GM15510 (cell line): ENCODE data around the gene PIGX.

Source experiments
- POLR2A ChIP-seq: IDR thresholded peaks from 3 replicates; pipeline ENCODE4 v1.6.1; 2011; ENCODE audit warnings: borderline replicate concordance; ENCODE audit not compliant: insufficient read length; ENCODE audit errors: extremely low read depth

The PIGX gene

GRCh38 chr3:196711838-196712513 lies at the start of gene PIGX, which contains the start of gene CEP19:
Gene PIGX, plus strand, starts transcription at chr3:196712377.
Gene CEP19, minus strand, starts transcription at chr3:196712250. Its CDS starts 3,593 bp downstream, at chr3:196708657.
- peak; percentile 84 for TF ChIP-seq POLR2A

GRCh38 chr3:196662711-196663571 lies 49.2 kb upstream of the PIGX start:
- TF ChIP-seq POLR2A: no peak

GRCh38 chr3:196666001-196666867 lies 45.9 kb upstream of the PIGX start:
- no peak for TF ChIP-seq POLR2A

GRCh38 chr3:196667056-196667825 lies 44.9 kb upstream of the PIGX start:
- no peak for TF ChIP-seq POLR2A

DNA sequence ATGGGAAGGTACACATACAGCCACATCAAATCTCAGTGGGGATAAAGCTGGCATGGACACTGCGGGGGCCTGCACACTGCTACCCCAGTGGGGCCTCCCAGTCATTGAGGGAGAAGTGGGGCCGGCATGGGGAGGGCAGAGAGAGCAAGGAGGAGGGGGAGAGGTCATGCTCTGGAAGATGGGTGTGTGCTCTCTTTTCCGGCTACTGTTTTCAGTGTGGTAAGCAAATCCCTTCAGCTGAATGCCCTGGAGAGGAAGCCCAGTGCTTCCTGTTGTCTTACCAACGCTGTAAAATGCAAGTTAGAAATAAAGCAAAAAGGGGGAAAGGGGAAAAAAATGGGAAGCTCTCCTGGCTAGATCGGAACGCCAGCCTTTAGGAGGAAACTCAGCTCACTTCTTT lies 41.8 kb upstream of the PIGX start:
- no peak for TF ChIP-seq POLR2A

DNA sequence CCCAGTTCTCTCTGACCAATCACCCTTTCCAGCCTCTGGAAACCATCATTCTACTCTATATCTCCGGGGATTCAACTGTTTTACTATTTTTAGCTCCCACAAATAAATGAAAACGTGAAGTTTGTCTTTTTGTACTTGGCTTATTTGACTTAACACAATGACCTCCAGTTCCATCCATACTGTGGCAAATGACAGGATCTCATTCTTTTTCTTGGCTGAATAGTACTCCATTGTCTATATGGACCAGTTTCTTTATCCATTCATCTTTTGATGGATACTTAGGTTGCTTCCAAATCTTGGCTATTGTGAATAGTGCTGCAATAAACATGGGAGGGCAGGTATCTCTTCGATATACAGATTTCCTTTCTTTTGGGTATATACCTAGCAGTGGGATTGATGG lies 38.5 kb upstream of the PIGX start:
- no peak for TF ChIP-seq POLR2A

GRCh38 chr3:196677353-196677752 lies 34.8 kb upstream of the PIGX start:
- no peak for TF ChIP-seq POLR2A

GRCh38 chr3:196677931-196678330 lies 34.2 kb upstream of the PIGX start:
- no peak for TF ChIP-seq POLR2A

- no peak for TF ChIP-seq POLR2A
These were observed 27.4 kb upstream of the PIGX start for GRCh38 chr3:196684548-196685407.

DNA sequence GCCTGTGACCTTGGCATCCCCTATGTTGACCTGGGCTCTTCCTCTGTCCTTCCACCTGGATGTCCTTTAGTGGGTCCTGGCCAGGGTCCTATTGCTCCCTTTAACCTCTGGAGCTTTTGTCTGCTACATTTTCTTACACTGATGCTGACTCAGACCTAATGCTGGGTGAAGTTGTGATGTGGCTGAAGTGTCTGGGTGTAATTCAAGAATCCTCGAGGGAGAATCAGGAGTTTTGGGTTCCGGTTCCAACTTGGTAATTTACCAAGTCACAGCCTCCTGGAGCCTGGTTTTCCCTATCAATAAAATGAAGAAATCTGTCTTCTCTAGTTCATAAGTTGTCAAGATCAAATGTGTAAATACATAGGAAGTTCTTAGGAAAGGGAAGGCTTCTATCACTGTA lies 25.7 kb upstream of the PIGX start:
- no peak for TF ChIP-seq POLR2A

DNA sequence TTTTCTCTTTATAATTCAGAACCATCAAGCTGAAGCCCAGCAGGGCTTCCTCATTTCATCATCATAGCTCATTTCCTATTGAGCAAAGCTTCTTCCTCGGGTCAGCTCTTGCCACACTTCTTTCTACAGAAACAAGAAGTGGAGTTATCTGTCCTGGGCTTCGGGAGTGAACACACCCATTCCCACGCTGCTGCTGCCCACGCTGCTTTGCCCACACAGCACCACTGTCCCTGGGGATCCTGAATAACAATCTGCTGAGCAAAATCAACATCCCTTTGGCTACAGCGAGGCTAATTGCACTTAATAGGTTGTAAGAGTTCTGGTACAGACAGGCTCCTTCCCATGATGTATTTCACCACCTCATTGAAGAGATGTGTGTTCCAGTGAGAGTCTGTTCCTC lies 23.8 kb upstream of the PIGX start:
- TF ChIP-seq POLR2A: no peak

DNA sequence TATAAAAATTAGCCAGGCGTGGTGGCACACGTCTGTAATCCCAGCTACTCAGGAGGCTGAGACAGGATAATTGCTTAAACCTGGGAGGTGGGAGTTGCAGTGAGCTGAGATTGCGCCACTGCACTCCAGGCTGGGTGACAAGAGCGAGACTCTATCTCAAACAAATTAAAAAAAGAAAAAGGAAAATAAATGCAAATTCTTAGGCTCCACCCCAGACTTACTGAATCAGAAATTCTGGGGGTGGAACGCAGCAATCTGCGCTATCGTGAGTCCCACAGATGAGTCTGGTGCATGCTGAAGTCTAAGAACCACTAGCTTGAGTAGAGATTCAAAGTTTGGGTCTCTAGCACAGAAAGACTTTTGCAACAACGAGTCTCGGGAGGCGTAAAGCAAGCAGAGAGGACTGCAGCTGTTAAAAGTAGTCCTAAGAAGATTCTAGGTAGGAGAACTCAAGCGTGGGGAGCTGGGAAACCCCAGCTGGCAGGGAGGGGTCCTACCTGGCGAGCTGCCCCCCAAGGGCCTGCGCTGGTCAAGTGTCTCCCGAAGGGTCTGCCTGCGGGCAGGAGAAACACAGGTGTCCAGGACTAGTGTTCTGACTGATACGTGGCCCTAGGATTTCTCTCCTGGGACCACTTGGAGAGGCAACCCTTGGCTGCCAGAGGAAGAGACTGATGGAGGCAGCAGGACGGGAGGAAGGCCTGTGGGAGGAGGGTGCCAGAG lies 22.1 kb upstream of the PIGX start:
- no peak for TF ChIP-seq POLR2A

GRCh38 chr3:196691386-196691785 lies 20.8 kb upstream of the PIGX start:
- TF ChIP-seq POLR2A: no peak

DNA sequence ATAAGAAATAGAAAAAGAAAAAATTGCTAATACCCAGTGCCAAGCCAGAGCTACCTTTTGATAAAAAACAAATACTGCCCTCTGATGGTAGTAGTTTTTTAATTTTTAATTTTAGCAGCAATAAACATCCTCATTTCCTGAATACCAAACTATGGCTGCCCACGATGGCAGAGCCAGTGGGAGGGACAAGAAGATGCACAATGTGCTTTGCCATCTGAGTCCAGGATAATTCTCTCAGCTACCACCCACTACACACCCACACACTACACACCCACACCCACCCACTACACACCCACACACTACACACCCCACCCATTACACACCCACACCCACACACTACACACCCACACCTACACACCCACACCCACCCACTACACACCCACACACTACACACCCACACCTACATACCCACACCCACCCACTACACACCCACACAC lies 18.0 kb upstream of the PIGX start:
- no peak for TF ChIP-seq POLR2A
